Stromal cell of bone marrow (primary cell): Measurements from ENCODE around the gene EIF6.
"Not testable (repeated sequence)": the region's sequence is repeated elsewhere in the genome, so short reads cannot be mapped to it uniquely, and the experiment has no call there.

ENCODE experiments used
- DNase-seq: peaks from one replicate; pipeline ENCODE4 v3.0.0-alpha.2; 2012; ENCODE audit warnings: low read depth

Gene EIF6

DNA sequence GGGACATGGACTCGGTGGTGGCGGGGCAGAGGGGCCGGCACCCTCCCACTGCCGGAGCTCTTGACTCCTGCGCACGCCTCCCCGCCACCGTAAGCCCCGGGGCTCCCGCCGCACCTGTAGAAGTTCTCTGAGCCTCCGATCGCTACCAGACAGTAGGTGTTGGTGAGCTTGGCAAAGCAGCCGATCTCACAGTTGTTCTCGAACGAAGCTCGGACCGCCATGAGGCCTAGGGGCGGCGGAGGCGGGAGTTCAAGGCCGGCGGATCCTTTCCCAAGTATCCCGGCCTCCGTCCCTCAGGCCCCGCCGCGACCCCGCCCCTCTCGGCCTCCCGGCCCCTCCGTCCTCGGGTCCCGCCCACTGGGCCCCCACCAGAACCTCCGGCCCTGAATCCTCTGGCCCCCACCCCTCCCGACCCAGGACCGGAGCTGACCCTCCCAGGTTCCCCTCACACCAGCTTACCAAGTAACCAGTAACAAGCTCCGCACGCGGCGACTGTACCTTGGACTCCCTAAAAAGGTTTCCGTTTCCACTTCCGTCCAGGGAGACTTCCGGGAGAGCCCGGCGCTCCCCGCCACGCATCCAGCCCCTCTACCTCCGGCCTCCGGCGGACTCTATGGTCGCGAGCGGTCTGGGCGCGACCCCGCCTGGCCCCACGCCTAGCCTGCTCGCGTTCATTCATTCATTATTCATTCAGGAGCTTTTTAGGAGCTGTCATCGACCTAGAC lies at the start of gene EIF6:
Gene EIF6, minus strand, starts transcription at position 506 of the 725 bp plus-strand sequence. Its CDS starts 285 bp downstream, at position 221.
- DNase-seq, result peak; percentile 76

DNA sequence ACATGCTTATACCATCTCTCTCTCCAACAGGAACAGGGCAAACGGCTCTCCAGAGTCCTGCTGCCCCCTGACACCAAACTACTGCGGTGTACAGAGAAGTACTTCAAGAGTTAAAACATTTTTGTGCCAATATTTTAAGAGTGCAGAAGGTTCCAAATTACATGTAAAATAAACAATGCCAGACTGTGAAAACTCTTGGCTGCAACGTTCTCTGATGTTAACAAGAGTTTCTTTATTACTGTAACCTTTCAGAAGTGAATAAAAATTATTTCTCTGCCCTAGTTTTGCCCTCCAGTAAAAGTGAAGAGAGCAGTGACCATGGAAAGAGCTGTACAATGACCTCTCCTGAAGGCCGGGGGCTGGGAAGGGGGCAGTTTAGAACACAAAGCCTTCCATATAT lies 49.0 kb upstream of the EIF6 start:
- no peak for DNase-seq

DNA sequence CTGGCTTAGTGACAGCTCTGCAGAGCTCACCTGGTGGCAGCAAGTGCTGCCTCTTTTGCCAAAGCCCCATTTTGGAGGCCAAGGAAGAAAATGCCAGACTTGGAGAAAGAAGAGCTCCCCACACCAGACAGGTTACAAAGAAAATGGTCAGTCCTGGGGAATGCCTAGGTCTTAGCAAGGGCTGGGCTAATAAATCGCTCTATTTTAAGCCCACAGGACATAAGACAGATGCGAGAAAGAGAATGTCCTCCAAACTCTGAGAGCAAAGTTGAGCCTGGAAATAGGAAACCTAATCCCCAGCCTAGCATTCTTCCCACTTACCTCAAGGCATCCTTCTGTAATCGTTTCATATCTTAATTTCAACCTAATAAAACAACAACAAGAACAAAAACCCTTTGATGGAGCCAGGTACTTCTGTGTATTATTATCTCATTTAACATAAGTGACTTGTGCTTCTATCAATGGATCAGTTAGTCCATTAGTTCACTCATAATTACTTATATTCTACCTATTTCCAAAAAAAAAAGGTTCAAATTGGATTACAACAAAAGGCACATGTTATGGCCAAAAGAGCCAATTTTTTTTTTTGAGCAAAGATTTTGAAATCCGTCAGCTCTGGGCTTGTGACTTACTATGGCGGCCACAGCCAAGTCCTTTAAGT lies 48.1 kb upstream of the EIF6 start:
- DNase-seq, result no peak

DNA sequence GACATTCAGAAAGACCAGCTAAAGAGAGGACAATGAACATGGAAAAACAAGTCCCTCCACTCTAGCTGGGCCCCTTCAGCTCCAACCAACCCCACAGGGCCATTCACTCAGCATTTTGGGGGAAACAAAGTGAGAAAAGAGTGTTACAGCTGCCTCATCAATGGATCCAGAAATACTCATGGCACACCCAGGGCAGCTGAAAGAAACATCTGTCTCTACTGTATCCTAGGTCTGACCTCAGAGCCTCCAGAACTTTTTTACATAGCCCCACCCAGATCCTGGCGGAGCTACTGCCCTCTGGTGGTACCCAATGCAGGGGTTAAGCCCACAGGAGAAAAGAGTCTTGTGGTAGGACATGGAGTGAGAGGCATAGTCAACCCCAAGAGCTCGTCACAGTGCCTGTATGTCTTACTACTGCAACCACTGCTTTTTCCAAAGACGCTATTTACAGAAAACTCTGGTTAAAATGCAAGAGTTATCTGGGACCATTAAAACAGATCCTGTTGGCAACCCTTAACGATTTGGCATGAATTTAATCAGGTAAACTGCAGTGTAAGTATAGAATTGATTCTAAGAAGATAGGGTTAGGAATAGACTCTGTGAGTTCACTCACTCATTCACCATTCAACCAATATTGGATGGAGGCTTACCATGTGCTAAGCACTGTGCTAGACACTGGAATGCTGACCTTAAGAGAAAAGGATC lies 45.0 kb upstream of the EIF6 start:
- DNase-seq, result no peak

DNA sequence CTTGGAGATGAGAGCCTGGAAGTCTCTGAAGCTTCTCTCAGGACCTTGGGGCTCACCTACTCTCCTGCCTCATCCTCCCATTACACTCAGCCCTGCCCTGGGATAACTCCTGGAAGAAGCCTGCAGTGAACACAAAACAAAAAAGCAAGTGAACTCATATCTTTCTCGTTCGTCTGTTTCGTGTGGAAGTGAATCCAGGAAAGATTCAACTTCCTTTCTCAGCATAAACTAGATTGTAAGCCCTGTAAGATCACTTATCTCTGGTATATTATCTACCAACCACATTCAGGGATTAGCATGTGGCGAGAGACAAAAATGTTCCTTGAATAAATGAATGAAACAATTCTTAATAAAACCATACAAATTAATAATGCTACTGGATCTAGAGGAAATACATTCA lies 44.1 kb upstream of the EIF6 start:
- no peak for DNase-seq

DNA sequence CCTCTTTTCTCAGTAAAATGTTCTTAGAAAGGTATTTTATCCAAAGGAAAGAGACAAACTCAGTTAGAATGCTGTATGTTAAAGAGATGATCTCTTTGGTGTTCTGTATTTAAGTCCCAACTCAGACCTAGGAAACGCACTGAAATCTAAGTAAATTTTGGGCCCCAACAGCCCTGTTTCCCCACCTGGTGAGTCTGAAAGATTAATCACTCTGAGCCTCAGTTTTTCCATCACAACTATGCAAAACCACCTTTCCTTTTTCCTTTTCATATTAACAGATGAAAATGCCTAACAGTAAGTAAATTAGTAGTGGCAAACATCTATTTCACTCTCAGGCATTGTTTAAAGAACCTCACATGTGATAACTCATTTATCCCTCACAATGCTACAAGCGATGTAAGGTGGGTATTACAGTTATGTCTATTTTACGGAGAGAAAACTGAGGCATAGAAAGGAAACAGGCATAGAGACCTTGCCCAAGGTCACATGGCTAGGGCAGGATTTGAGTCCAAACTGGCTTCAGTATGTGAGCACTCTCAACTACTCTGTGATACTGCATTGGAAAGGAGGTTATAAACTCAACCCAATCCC lies 43.6 kb upstream of the EIF6 start:
- no peak for DNase-seq

DNA sequence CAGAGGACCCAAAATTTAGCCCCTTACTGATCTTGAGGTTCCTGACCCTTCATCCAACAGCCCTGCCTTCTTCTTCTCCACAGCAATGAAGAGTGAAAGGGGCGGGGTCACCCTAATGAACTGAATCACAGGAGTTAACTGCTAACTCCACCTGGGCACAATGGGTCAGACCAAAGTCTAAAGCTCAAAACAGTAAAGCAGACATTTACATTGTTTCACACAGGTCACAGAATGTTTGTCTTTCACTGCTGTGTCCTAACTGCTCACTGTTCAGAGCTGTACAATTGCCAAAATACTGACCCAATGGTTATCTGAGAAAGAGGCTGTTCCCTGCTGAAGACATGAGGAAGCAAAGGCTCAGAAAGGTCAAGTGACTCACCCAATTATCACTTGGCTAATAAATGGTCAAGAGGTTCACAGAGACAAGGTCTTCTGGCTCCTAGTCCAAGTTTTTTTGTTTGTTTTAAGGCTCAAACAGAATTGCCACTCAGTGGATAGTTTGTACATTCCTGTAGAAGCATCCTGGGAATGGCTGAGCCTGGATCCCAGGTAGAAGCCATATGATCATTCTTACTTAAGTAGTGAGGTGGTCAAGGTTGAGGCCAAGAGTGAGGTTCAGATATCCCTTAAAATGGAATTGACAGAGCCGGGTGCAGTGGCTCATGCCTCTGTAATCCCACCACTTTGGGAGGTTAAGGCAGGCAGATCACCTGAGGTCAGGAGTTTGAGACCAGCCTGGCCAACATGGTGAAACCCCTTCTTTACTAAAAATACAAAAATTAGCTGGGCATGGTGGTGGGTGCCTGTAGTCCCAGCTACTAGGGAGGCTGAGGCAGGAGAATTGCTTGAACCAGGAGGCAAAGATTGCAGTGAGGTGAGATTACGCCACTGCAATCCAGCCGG lies 42.8 kb upstream of the EIF6 start:
- DNase-seq, result no peak

DNA sequence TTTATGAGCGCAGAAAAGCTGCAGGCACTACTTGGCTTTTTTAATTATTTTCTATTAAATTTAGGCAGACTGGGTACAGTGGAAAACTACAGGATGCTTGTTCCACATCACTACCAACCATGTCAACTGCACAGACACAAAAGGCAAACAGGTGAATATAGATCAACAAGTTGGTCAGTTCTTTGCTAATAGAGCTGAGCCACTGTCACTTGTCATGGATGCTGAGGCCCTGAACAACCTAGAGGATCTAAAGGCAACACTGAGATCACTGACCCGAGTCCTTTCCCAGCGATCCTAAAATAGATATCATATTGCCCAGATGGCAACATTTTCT lies 42.1 kb upstream of the EIF6 start:
- no peak for DNase-seq

DNA sequence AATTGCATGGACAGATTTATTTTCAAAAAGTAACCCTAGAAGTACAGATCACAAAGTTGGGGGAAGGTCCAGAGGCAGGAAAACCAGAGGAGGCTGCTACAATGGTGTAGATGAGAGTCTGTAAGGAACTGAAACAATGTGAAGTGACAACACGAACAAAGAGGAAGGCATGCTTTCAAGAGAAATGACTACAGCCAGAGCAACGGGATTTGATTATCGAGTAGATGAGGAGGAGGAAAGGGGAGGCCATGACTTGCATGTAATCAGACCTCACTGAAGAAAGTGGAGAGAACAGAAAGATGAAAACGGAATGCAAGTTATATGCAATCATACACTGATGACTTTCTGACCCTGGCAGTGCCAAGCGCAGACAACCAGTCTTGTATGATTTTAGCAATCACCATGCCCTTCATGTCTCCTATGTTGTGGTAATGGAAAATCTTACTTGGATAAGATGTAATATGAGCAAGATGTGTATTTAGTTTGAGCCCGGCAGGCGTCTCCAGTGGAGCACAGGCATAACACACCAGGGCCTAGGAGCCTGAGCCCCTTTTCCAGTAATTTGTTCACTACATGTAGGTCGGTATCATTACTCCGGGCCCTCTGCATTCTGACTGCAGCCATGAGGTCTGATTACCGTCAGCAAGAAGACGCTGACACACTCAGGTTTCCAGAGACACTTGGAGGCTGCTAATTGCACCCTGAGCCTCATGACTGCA lies 41.6 kb upstream of the EIF6 start:
- no peak for DNase-seq

DNA sequence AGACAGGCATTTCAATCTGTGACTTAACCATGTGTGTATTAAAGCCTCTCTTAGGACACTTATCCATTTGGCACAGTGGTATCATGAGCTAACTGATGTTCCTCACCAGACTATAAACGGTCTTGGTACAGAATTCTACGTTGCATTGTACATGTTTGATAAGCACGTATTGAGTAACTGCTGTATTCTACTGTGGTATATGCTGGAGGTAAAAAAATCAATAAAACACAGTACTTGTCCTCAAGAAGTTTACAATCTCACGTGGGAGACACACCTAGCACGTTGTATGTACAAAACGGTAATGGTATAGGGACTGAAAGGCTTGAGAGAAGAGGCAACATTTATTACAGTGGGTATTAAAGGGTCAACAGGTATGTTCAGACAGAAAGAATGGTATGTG lies 40.8 kb upstream of the EIF6 start:
- no peak for DNase-seq

DNA sequence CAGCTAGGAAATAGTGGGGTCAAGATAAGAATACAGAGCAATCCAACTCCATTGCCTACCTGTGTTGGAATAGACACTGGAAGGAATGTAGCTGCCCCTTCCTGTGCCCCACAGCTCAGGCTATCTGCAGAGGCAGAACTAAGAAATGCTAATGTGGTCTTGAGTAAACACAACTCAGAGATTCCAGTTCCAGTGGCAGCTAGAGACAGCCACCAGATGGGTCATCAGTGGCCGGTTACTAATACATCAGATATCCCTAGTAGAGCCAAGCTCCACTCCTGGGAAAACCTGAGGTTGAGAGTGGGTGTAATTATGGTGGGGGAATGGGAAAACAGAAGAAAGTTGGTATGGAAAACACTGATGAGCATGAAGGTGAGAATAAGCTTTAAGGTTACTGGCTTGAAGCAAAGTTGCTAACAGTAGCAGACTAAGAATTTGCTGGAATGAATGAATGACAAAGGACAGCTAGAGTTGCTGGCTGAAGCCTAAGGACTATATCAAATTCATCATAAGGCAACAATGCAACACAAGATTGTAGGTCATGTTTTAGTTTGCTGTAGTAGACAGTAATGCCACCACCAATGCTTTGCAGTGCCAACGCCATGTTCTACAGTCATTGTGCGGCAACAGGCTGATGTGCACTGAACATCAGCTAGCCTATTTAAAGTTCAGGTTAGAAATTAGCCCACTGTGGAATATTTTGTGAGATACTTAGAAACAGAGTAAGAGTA lies 36.0 kb upstream of the EIF6 start:
- peak; percentile 61 for DNase-seq

DNA sequence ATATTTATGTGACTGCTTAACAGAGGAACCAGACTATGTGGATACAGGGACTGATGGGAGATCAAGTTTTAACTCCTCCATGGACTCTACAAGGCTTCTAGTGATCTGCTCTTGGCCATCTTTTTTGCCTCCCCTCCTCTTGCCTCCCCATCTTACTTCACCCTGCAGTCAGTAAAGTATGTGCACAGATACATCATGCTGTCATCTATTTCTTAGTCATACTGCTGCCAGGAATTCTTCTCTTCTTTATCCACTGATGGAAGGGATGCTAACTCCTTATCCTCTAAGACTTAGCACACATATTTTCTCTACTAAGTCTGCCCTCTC lies 35.3 kb upstream of the EIF6 start:
- no peak for DNase-seq

DNA sequence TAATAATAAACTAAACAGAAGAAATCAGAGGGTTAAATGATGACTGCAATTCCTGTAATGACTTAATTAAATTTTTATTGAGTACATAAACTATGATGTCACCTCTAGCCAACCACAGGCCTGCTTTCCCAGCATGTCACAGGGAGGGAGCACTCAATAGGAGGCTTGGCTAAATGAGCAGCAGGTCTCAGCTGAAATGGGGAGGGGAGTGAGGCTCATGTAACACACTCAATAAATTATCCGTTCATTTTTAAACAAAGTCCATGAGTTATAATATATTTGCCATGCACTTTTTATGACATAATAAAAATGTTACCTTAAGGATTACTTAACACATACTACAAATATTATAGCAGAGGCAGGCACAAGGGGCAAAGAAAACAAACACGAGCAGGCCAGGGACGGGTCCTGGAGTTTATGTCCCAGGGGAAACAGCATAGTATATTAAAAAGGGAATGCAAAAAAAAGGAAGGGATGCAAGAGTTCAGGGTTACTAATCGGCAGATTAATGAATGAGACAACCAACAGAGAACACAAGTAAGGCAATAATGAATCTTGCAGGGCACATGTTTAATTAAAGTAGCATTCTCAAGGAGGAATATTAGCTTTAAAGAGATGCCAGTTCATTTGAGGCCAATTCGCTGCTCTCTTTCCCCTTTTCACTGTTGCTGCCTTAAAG lies 34.8 kb upstream of the EIF6 start:
- DNase-seq, result no peak

DNA sequence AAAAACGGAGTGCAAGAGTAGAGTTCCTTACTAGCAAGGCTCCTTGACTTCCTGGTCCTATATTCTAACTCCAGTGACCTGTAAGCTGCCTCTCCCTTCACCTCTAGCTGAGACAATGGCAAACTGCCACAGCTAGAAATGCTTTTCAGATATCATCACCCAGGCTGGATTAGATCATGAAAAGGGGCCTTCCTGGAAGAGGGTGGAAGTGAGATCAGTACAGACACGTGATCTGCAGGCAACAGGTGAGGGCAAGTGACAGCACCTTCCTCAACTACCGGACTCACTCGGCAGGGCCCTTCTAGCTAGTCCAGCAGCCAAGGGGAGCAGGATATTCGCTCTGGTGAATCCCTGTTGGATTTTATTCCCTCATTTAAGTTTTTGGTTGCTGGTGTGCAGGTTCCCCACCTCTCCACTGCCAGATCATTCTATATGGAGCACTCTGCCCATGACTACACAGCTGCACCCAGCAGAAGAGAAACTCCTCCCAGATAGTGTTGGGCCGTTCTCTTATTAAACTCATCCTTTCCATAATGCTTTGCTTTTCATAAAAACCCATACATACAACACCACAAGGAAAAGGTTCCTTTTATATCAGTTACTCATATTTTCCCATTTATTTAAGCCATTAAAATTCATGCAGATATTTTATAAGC lies 34.1 kb upstream of the EIF6 start:
- no peak for DNase-seq

DNA sequence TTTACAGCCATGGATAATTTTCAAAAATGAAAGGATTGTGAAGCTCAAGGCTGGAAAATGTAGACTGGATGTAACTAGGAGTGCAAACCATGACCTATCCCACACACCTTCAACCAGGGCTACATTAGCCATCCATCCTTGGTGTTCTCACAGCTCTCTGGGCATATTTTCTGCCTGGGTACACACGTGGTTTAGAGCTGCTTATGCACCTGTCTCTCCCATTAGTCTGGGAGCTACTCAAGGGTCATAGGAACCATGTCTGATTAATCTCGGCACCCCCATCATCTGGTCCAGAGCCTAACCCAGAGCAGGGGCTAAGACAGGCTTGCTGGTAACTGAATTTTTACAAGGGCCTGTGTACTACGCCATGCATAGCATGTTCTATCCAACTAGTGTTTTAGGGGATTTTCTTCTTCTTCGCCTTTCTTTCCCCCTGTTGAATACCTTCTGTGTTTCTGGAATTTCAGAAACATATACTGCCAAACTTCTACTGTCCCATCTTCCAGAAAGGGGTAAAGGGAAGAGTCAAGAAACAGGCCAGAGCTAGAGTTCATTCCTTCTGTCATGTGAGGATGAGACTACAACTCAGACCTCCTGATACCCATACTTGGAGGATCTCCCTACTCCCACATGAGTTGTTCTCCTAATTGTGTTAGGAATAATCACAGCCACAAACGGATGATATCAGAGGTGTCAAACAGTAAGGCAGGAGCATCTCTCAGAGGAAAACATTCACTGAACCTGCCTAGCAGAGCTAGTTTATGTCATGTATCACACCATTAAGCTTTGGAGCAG lies 33.0 kb upstream of the EIF6 start:
- DNase-seq, result no peak

DNA sequence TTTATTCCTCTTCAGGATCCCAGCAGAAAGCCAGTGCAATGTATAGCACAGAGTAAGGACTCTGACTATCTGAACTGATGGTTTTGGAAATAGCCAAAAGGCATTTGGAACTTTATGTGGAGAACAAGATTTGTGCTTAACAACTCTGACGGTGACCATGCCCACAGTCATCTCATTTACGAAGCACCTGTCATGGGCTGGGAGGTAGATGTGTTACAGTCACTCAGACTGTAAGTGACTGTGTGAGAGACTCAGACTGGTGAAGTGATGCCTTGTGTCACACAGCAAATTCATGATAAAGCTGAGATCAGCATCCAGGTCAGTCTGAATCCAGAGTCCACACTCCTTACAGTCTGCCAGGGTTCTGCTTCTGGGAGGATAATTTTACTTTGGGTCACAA lies 31.5 kb upstream of the EIF6 start:
- DNase-seq, result no peak

DNA sequence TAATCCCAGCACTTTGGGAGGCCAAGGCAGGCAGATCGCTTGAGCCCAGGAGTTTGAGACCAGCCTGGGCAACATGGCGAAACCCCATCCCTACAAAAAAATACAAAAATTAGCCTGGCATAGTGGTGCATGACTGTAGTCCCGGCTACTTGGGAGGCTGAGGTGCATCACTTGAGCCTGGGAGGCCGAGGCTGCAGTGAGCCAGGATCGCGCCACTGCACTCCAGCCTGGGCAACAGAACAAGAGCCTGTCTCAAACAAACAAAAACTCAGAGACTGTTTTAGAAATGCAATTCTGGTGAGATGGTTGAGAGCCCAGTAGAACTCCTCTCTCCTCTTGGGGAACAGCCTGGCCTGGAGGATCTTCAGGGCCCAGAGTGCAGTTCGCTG lies 31.1 kb upstream of the EIF6 start:
- not testable (repeated sequence) for DNase-seq

DNA sequence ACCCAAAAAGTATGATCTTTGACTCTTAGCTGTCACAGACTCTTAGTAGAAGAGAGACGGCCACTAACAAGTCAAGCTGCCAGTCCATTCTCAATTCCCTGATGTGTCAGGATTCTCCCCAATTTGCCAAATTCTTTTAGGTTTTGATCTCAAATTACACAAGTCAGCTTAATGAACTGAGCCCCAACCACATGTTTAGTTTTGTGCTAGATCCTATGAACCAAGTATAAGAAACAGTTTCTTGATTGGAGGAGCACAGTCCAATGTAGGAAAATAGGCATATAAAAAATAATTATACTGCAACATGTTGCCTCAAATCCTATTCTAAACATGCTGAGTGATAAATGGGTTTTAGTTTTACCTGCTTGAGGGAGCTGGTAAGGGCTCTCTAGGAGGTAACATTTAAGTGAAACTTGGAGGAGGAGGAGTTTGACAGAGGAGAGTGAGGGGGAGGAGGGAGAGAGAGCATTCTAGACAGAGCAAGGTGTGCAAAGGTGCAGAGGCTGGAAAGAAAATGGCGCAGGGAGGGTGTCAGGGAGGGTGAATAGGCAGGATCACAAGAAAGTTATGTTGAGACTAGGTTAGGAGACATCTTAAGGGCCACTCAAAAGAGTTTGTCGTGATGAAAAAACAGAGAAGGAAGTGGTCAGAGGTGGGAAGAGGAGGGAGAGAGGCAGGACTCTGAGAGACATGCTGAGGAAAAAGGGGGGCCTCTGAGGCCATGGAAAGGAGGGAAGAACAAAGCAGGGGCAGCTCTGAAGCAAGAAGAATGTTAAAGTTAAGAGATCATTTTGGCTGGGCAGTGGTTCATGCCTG lies 30.5 kb upstream of the EIF6 start:
- peak; percentile 62 for DNase-seq
